PC-9 (cell line): ENCODE measurements around the gene POMGNT1. TPM values are rescaled to one million over a fixed set of nuclear protein-coding genes. Genes with fewer than 3 reads are reported as not detected.

Experiments
- BruUV-seq: library from RNA; stranded (reverse); fragments of 400-500 nt; replicated peaks from 2 replicates; lab custom pipeline; 2021; lab: Mats Ljungman, UMichigan
- CTCF ChIA-PET: fragments of 300-600 bp; sonication (Branson Sonifier 250); formaldehyde crosslinking; loops from one replicate; lab custom pipeline; 2022; ENCODE audit warnings: antibody characterized with exemption; lab: Charles Lee
- POLR2A ChIA-PET: fragments of 300-600 bp; sonication (Branson Sonifier 250); formaldehyde crosslinking; loops from one replicate; lab custom pipeline; 2022; ENCODE audit warnings: antibody characterized with exemption; ENCODE audit not compliant: unreplicated experiment; lab: Charles Lee
- DNase-seq, 2 experiments: peaks; one replicate each; pipeline versions ENCODE4 v3.0.0 to v3.0.0-alpha.2; 2015 to 2022; ENCODE audit warnings: mixed read lengths in 1 of 2
- H2AFZ ChIP-seq: fragments of 200-600 bp; sonication (generic); 2 replicates; pipeline ENCODE4 v1.8.1; 2017; ENCODE audit warnings: antibody characterized with exemption
- H3F3A ChIP-seq: fragments of 200-600 bp; sonication (generic); 2 replicates; pipeline ENCODE4 v1.8.1; 2017; ENCODE audit warnings: antibody characterized with exemption, mild to moderate bottlenecking, low read depth; ENCODE audit not compliant: insufficient read depth
- H3K27ac ChIP-seq: fragments of 200-600 bp; sonication (generic); 2 replicates; pipeline ENCODE4 v1.6.1; 2016; ENCODE audit warnings: mixed run types
- H3K27me3 ChIP-seq: fragments of 200-600 bp; sonication (generic); 2 replicates; pipeline ENCODE4 v1.6.1; 2016; ENCODE audit warnings: low read depth, mixed run types; ENCODE audit not compliant: insufficient read depth
- H3K36me3 ChIP-seq: fragments of 200-600 bp; sonication (generic); 2 replicates; pipeline ENCODE4 v1.6.1; 2016; ENCODE audit warnings: low read depth, mixed run types
- H3K4me1 ChIP-seq: fragments of 200-600 bp; sonication (generic); replicated peaks from 2 replicates; pipeline ENCODE4 v1.6.1; 2016; ENCODE audit warnings: mixed run types; ENCODE audit not compliant: insufficient read depth
- H3K4me2 ChIP-seq: fragments of 200-600 bp; sonication (generic); 2 replicates; pipeline ENCODE4 v1.6.1; 2017; ENCODE audit warnings: mixed run types
- H3K4me3 ChIP-seq: fragments of 200-600 bp; sonication (generic); 2 replicates; pipeline ENCODE4 v1.6.1; 2016; ENCODE audit warnings: mixed run types
- H3K79me2 ChIP-seq: fragments of 200-600 bp; sonication (generic); 2 replicates; pipeline ENCODE4 v1.6.1; 2017; ENCODE audit warnings: low read depth, mixed run types
- H3K9me2 ChIP-seq: fragments of 200-600 bp; sonication (generic); 2 replicates; pipeline ENCODE4 v1.8.1; 2017; ENCODE audit warnings: mild to moderate bottlenecking; ENCODE audit not compliant: insufficient read depth
- H3K9me3 ChIP-seq: fragments of 200-600 bp; sonication (generic); 2 replicates; pipeline ENCODE4 v1.8.1; 2016; ENCODE audit warnings: low read depth; ENCODE audit not compliant: insufficient read depth
- H4K20me1 ChIP-seq: fragments of 200-600 bp; sonication (generic); 2 replicates; pipeline ENCODE4 v1.8.1; 2017; ENCODE audit not compliant: insufficient read depth
- CTCF ChIP-seq: fragments of 200-600 bp; sonication (generic); conservative IDR thresholded peaks from 2 replicates; pipeline ENCODE4 v1.6.1; 2017; ENCODE audit warnings: mixed run types, antibody characterized with exemption, mild to moderate bottlenecking, moderate library complexity
- EZH2 ChIP-seq: fragments of 200-600 bp; sonication (generic); IDR thresholded peaks from 2 replicates; pipeline ENCODE4 v1.8.0; 2017; ENCODE audit warnings: antibody characterized with exemption, low read depth
- intact Hi-C: fragments of 100-400 bp; cut with micrococcal nuclease; formaldehyde crosslinking; loops from one replicate; pipeline ENCODE4 v1.10.0; 2022; ENCODE audit not compliant: unreplicated experiment
- total RNA-seq: library from RNA; stranded (reverse); gene quantifications from 2 replicates; pipeline ENCODE4 v1.2.3, GENCODE V29; 2021

The POMGNT1 gene
- total RNA-seq, 1 experiment from 2014 or later = 82.6 TPM

- Histone ChIP-seq H3F3A (peaks cover 77% of the 10 kb centered on the region), H2AFZ (no peak overlapping the region), H3K4me3 (peak overlapping the region; percentile 83), H3K79me2 (peaks cover 59% of the 10 kb centered on the region), H3K27ac (peak overlapping the region; percentile 91), H3K36me3 (peaks cover 40% of the 10 kb centered on the region), H3K4me1 (peaks cover 68% of the 10 kb centered on the region), H3K9me3 (no peaks in the 10 kb centered on the region), H3K9me2 (no peaks in the 10 kb centered on the region), H3K4me2 (peak overlapping the region; percentile 97), H4K20me1 (no peaks in the 10 kb centered on the region; the same call in 1 of the 2 replicates), H3K27me3 (no peaks in the 10 kb centered on the region)
- DNase-seq = peak; percentile 98 to 99
- intact Hi-C loops = loop anchor here (1.0 to 10.0 kb wide), 7 partner anchors 15 to 1168 kb away; partner anchors contain the start of genes HECTD3, HPDL, MAST2 and POMGNT1
- BruUV-seq = TSS peak; percentile 16
- TF ChIP-seq EZH2 (no peak), CTCF (peak; percentile 30; the same call in 1 of the 2 replicates)
- ChIA-PET CTCF (interaction anchor here (0.6 to 4.4 kb wide), 4 partner anchors 15 to 93 kb away, joined by 4 to 58 read pairs (median 6); partner anchors contain the start of gene POMGNT1), POLR2A (interaction anchor here (0.5 to 1.6 kb wide), 14 partner anchors 9 to 880 kb away, joined by 3 to 13 read pairs (median 6); partner anchors contain the start of genes PRDX1 and RAD54L)
Measured at GRCh38 chr1:46183079-46183847, 15.0 kb downstream of the POMGNT1 start.

- Histone ChIP-seq H3K9me3 (no peaks in the 10 kb centered on the region), H3K36me3 (peaks cover 25% of the 10 kb centered on the region), H3K4me2 (peak overlapping the region; percentile 97), H3K27ac (peak overlapping the region; percentile 91), H3F3A (peaks cover 62% of the 10 kb centered on the region), H3K4me3 (peak overlapping the region; percentile 83), H3K9me2 (no peaks in the 10 kb centered on the region), H2AFZ (no peak overlapping the region), H3K79me2 (peaks cover 53% of the 10 kb centered on the region), H3K27me3 (no peaks in the 10 kb centered on the region), H3K4me1 (peaks cover 61% of the 10 kb centered on the region), H4K20me1 (no peaks in the 10 kb centered on the region)
- ChIA-PET POLR2A (interaction anchor here (0.5 to 1.6 kb wide), 16 partner anchors 12 to 852 kb away, joined by 3 to 23 read pairs (median 4); partner anchors contain the start of genes PIK3R3, PRDX1 and RAD54L), CTCF (interaction anchor here (0.5 to 4.4 kb wide), 11 partner anchors 9 to 824 kb away, joined by 3 to 58 read pairs (median 3); partner anchors contain the start of genes POMGNT1 and RAD54L)
- intact Hi-C loops = loop anchor here (2.0 to 10.0 kb wide), 5 partner anchors 121 to 1167 kb away; partner anchors contain the start of genes HECTD3, HPDL, LRRC41 and MAST2
- peak; percentile 62 to 86 for DNase-seq
- TF ChIP-seq EZH2 (no peak), CTCF (no peak)
- BruUV-seq = TSS peak; percentile 14
Measured at GRCh38 chr1:46181343-46182260, 16.6 kb downstream of the POMGNT1 start.
